GM19467 (cell line): ENCODE data around the gene ZC3H12C.
"Not testable (repeated sequence)": the region's sequence is repeated elsewhere in the genome, so short reads cannot be mapped to it uniquely, and the experiment has no call there.

ENCODE experiments used
- ATAC-seq: cut with Tn5 transposase; IDR thresholded peaks from one replicate; pipeline ENCODE4 v1.9.1; 2021; ENCODE audit warnings: mild to moderate bottlenecking, moderate library complexity; ENCODE audit not compliant: unreplicated experiment

Gene ZC3H12C

GRCh38 chr11:110208678-110209312 is 115.6 kb downstream of the ZC3H12C start:
- not testable (repeated sequence) for ATAC-seq

DNA sequence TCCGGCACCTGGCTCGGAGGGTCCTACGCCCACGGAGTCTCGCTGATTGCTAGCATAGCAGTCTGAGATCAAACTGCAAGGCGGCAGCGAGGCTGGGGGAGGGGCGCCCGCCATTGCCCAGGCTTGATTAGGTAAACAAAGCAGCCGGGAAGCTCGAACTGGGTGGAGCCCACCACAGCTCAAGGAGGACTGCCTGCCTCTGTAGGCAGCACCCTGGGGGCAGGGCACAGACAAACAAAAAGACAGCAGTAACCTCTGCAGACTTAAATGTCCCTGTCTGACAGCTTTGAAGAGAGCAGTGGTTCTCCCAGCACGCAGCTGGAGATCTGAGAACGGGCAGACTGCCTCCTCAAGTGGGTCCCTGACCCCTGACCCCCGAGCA is 116.1 kb downstream of the ZC3H12C start:
- not testable (repeated sequence) for ATAC-seq

GRCh38 chr11:110217223-110217877 is 124.2 kb downstream of the ZC3H12C start:
- ATAC-seq = no peak

DNA sequence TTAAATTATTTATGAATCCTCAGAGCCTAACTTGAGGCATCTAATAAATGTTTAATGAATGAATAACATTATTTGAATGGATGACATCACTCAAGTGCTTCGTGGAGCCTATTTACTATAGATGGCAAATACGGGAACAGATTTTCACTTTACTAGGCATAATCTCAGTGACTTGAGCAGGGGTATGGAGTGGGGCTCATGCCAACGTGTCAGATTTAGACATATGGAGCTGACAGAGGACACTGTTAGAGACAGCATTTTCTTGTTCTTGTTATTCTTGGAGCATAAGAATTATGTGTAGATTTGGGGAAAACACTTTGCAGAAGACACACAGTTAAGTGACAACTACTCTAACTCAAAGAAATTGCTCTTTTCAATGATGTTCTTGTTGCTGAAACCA is 124.7 kb downstream of the ZC3H12C start:
- no peak for ATAC-seq

DNA sequence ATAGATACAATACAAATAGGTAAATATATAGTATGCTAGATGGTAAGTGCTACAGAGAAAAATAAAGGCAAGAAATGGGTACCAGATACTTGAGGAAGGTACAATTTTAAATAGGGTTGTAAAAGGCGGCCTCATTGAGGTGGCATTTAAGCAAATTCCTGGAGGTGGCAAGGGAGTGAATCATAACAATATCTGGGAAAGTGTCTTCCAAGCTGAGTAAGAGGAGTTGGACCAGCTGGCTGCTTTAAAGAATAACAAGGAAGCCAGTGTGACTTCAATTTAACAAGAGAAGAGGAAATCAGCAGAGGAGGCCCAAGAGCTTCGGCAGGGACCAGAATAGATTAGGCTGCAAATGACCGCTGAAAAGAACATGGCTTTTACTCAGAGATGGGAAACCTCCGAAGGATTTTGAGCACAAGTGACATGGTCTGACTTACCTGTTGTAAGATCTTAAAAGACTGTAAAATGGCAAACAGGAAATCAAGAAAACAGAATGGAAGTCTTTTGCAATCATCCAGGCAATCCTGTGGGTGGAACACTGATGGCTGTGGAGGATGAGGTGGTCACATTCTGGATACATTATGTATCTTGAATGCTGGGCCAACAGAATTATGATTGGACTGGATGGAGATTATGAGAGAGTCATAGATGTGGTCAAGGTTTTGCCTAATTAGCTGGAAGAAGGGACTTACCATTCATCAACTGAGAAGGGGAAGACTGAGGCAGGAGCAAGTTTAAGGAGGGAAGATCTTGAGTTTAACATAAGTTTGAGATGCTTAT is 126.0 kb downstream of the ZC3H12C start:
- no peak for ATAC-seq
